Stomach (tissue), 4 donors: ENCODE data around the gene LPIN3.

Source experiments
- CTCF ChIP-seq, 7 experiments: fragments of 450-650 bp in 4 of 7; fragments of 200-600 bp in 3 of 7; sonication (generic) in 3 of 7; IDR thresholded peaks; one replicate each; pipeline ENCODE4 v1.5.1; 2016 to 2019; ENCODE audit warnings: antibody characterized with exemption in 7 of 7, control low read depth in 2 of 7, mild to moderate bottlenecking in 1 of 7
- EP300 ChIP-seq: sonication (generic); formaldehyde crosslinking; IDR thresholded peaks from one replicate; pipeline ENCODE4 v1.6.1; 2017; ENCODE audit warnings: antibody characterized with exemption
- POLR2A ChIP-seq, 4 donors: fragments of 450-650 bp; IDR thresholded peaks; one replicate each; pipeline ENCODE4 v1.6.1; 2016; ENCODE audit warnings: antibody characterized with exemption in 4 of 4, control low read depth in 2 of 4, mild to moderate bottlenecking in 1 of 4, moderate library complexity in 1 of 4
- POLR2AphosphoS5 ChIP-seq, 3 donors: sonication (generic); formaldehyde crosslinking; IDR thresholded peaks; one replicate each; pipeline ENCODE4 v1.6.1; 2016; ENCODE audit warnings: antibody characterized with exemption in 3 of 3

- TF ChIP-seq CTCF (IDR thresholded peaks at IDR 0.05) (no peak), EP300 (no peak), POLR2A (IDR thresholded peaks at IDR 0.05) (no peak), POLR2AphosphoS5 (IDR thresholded peaks at IDR 0.05) (no peak)
Measured at GRCh38 chr20:41344938-41345728, 4.5 kb downstream of the LPIN3 start.
